GM12878 (cell line): ENCODE results near the gene STK40. TPM values are rescaled to one million over a fixed set of nuclear protein-coding genes. Genes with fewer than 3 reads are reported as not detected.

ENCODE experiments used
- ATAC-seq: fragments of 200-7000 bp; cut with Tn5 transposase; 3 replicates; pipeline ENCODE4 v1.9.1; 2020; ENCODE audit warnings: mild to moderate bottlenecking, moderate library complexity
- BruUV-seq: library from RNA; stranded (reverse); fragments of 400-500 nt; replicated peaks from 2 replicates; lab custom pipeline; 2021; lab: Mats Ljungman, UMichigan
- CTCF ChIA-PET: fragments of 300-600 bp; sonication (Branson Sonifier 250); formaldehyde crosslinking; extraction: SDS; loops from one replicate; lab custom pipeline; 2021; ENCODE audit warnings: inconsistent platforms; lab: Yijun Ruan, JAX
- POLR2A ChIA-PET: fragments of 350-600 bp; formaldehyde crosslinking; extraction: SDS; loops from one replicate; lab custom pipeline; 2021; ENCODE audit warnings: inconsistent platforms; lab: Charles Lee
- RAD21 ChIA-PET: fragments of 300-600 bp; sonication (Branson Sonifier 250); formaldehyde crosslinking; loops from one replicate; lab custom pipeline; 2023; ENCODE audit warnings: antibody characterized with exemption; ENCODE audit not compliant: unreplicated experiment; lab: Charles Lee
- SMC1A ChIA-PET: fragments of 300-600 bp; sonication (Branson Sonifier 250); formaldehyde crosslinking; loops from one replicate; lab custom pipeline; 2023; ENCODE audit not compliant: unreplicated experiment, uncharacterized antibody; lab: Charles Lee
- DNase-seq: peaks from one replicate; pipeline ENCODE4 v3.0.0-alpha.2; 2011; ENCODE audit warnings: low read depth, low spot score
- FAIRE-seq: peaks from 3 replicates; lab custom pipeline; 2011; peaks lifted over from hg19 to GRCh38; lab: Jason Lieb, UNC
- H2AFZ ChIP-seq: 2 replicates; pipeline ENCODE4 v1.6.0; 2011; ENCODE audit warnings: low read depth, low read length, control low read depth; ENCODE audit not compliant: control insufficient read depth
- H3K27ac ChIP-seq: 2 replicates; pipeline ENCODE4 v1.5.1; 2011; ENCODE audit warnings: control low read depth; ENCODE audit not compliant: control insufficient read depth, insufficient read depth
- H3K27me3 ChIP-seq, 2 experiments: replicated peaks in 1 of 2; 2 replicates each; pipeline versions ENCODE4 v1.6.0 to v1.6.1; 2011; ENCODE audit warnings: low read length in 1 of 2; ENCODE audit not compliant: control insufficient read depth in 2 of 2, insufficient read depth in 2 of 2
- H3K36me3 ChIP-seq, 2 experiments: 2 replicates each; pipeline ENCODE4 v1.5.1; 2011; ENCODE audit warnings: low read length in 1 of 2; ENCODE audit not compliant: control insufficient read depth in 2 of 2, insufficient read depth in 2 of 2
- H3K4me1 ChIP-seq: 2 replicates; pipeline ENCODE4 v1.6.1; 2011; ENCODE audit warnings: mild to moderate bottlenecking, low read length, moderate library complexity, mixed read lengths; ENCODE audit not compliant: control insufficient read depth, insufficient read depth
- H3K4me2 ChIP-seq: 2 replicates; pipeline ENCODE4 v1.6.0; 2011; ENCODE audit warnings: control low read depth; ENCODE audit not compliant: control insufficient read depth, insufficient read depth
- H3K4me3 ChIP-seq: fragments of 200-600 bp; sonication (generic); 2 replicates; pipeline ENCODE4 v1.5.1; 2016
- H3K79me2 ChIP-seq: 2 replicates; pipeline ENCODE4 v1.6.0; 2011; ENCODE audit warnings: low read length; ENCODE audit not compliant: control insufficient read depth, insufficient read depth
- H3K9ac ChIP-seq: 2 replicates; pipeline ENCODE4 v1.8.0; 2011; ENCODE audit warnings: low read length, control low read depth, mixed read lengths; ENCODE audit not compliant: control insufficient read depth, insufficient read depth
- H3K9me3 ChIP-seq: replicated peaks from 3 replicates; pipeline ENCODE4 v1.5.1; 2011; ENCODE audit warnings: mild to moderate bottlenecking, low read length; ENCODE audit not compliant: control insufficient read depth, insufficient read depth
- H4K20me1 ChIP-seq: 2 replicates; pipeline ENCODE4 v1.6.0; 2011; ENCODE audit not compliant: control insufficient read depth, insufficient read depth
- ASH2L ChIP-seq: fragments of 300-600, 200-600 bp; sonication (generic); IDR thresholded peaks from 2 replicates; pipeline ENCODE4 v1.6.1; 2017; ENCODE audit warnings: low read depth, mild to moderate bottlenecking, borderline replicate concordance
- BACH1 ChIP-seq: fragments of 450-650 bp; IDR thresholded peaks from 2 replicates; pipeline ENCODE4 v1.6.1; 2017; ENCODE audit warnings: mild to moderate bottlenecking, borderline replicate concordance
- CREM ChIP-seq: IDR thresholded peaks from 2 replicates; pipeline ENCODE4 v1.6.1; 2014; ENCODE audit warnings: antibody characterized with exemption, low read depth
- ETV6 ChIP-seq, 2 experiments: fragments of 450-650 bp in 1 of 2; IDR thresholded peaks in 1 of 2; conservative IDR thresholded peaks in 1 of 2; 2 replicates each; pipeline ENCODE4 v1.6.1; 2014; ENCODE audit warnings: antibody characterized with exemption in 1 of 2, borderline replicate concordance in 1 of 2, low read depth in 1 of 2, mild to moderate bottlenecking in 1 of 2, moderate library complexity in 1 of 2
- HDGF ChIP-seq: fragments of 450-650 bp; IDR thresholded peaks from 2 replicates; pipeline ENCODE4 v1.6.1; 2016; ENCODE audit warnings: antibody characterized with exemption
- RFX5 ChIP-seq: IDR thresholded peaks from 2 replicates; pipeline ENCODE4 v1.6.1; 2011; ENCODE audit warnings: low read depth, low read length, improper control_type of control experiment
- RUNX3 ChIP-seq: IDR thresholded peaks from 2 replicates; pipeline ENCODE4 v1.6.1; 2012; ENCODE audit warnings: low read length, inconsistent platforms
- SRF ChIP-seq, 2 experiments: IDR thresholded peaks; 2 replicates each; pipeline ENCODE4 v1.6.1; 2011; ENCODE audit warnings: low read depth in 2 of 2, low read length in 2 of 2, mild to moderate bottlenecking in 1 of 2, moderate library complexity in 1 of 2
- STAT1 ChIP-seq: fragments of 450-650 bp; conservative IDR thresholded peaks from 2 replicates; pipeline ENCODE4 v1.6.1; 2014; ENCODE audit warnings: antibody characterized with exemption, mild to moderate bottlenecking
- TCF7 ChIP-seq: IDR thresholded peaks from 2 replicates; pipeline ENCODE4 v1.6.1; 2014; ENCODE audit warnings: antibody characterized with exemption, borderline replicate concordance
- ZNF217 ChIP-seq: fragments of 450-650 bp; IDR thresholded peaks from 2 replicates; pipeline ENCODE4 v1.6.1; 2017; ENCODE audit warnings: antibody characterized with exemption, mild to moderate bottlenecking
- WGBS: methylation state at CpG from one replicate; pipeline ENCODE4 v1.1.6; 2016; ENCODE audit warnings: low lambda C conversion rate; ENCODE audit not compliant: insufficient replicate concordance, insufficient coverage; ENCODE audit errors: missing lambda C conversion rate; 5-methylcytosine and 5-hydroxymethylcytosine counted together
- in situ Hi-C: fragments of 300-500 bp; cut with MboI; formaldehyde crosslinking; loops from 9 replicates; pipeline ENCODE4 v1.14.3; 2018; ENCODE audit warnings: mixed read lengths
- intact Hi-C: fragments of 100-400 bp; cut with micrococcal nuclease; formaldehyde crosslinking; loops from one replicate; pipeline ENCODE4 v1.14.2; 2022; ENCODE audit not compliant: unreplicated experiment
- polyA plus RNA-seq, 11 experiments: library from polyadenylated mRNA; depleted of rRNA in 4 of 11; unstranded in 6 of 11; stranded (reverse) in 5 of 11; fragments of >200 nt; fragmentation: Nextera tagmentation in 4 of 11; fragmentation: Illumina TruSeq in 1 of 11; extraction: Ambion mirVana in 4 of 11; extraction: Trizol in 1 of 11; gene quantifications; 1 replicate in 1 of 11; 2 replicates in 10 of 11; pipeline versions ENCODE4 v1.2.1 to v1.2.3, GENCODE V29; 2011 to 2016; ENCODE audit warnings: inconsistent platforms in 2 of 11, missing spikeins in 2 of 11, low read depth in 1 of 11
- total RNA-seq, 4 experiments: library from RNA; depleted of rRNA in 3 of 4; stranded (reverse); fragments of >200 nt in 3 of 4; fragmentation: Illumina TruSeq in 1 of 4; extraction: Trizol in 1 of 4; gene quantifications; 2 replicates each; pipeline versions ENCODE4 v1.2.1 to v1.2.3, GENCODE V29; 2013 to 2021
- TF ChIP-seq, protein P1 (sequence below): IDR thresholded peaks from 2 replicates; pipeline ENCODE4 v1.6.1; 2011; ENCODE audit warnings: low read depth, low read length, improper control_type of control experiment, borderline replicate concordance

The STK40 gene
- total and polyA plus RNA-seq, 10 of the 15 experiments (the other 5 are each of a cell fraction or from before 2014, with no cell fraction given): 0.27 to 51.0 (median 29.5) TPM

DNA sequence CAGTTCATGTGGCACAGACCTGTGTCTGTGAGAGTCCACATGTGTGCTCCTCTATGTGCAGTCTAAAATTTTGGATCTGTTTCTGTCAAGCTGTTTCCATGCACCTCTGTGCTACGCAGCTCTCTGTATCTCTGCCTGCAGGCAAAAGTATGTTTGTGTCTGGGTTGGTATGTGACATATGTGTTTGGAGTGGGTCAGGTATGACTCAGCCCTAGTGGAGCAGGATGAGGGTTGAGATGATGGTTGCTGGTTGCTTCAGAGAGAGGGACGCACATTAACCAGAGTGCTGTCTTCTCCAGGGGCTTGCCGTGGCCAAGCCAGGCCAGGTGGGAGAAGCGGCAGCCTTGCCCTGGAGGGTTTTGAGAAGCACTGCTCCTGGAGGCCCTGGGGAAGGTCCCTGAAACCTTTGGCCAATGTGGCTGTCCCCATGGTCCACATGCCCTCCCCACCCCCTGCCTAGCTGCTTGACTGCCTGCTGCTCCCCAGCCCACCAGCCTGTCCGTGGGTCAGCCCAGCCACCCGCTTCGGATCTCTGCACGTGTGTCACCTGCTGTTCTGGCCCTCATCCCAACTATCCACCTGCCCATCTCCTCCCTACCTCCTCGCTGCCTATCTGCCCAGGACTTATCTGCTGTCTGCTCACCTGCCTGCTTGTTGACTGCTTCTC is 58.2 kb downstream of the STK40 start:
- ChIA-PET RAD21 (no interaction called here), CTCF (no interaction called here), SMC1A (no interaction called here), POLR2A (no interaction called here)
- no peaks in the 10 kb centered on the region for H3K79me2 ChIP-seq
- in situ Hi-C loops (no loop called here), intact Hi-C loops (no loop called here)
- no peak overlapping the region for H3K9ac ChIP-seq
- no peak overlapping the region for H2AFZ ChIP-seq
- DNase-seq: no peak
- no peaks in the 10 kb centered on the region for H3K27me3 ChIP-seq
- no peaks in the 10 kb centered on the region for H3K9me3 ChIP-seq
- no TSS peak for BruUV-seq
- peaks cover 9% of the 10 kb centered on the region for H3K4me1 ChIP-seq
- ATAC-seq: no peak
- no peak overlapping the region for H3K4me3 ChIP-seq
- no peaks in the 10 kb centered on the region for H4K20me1 ChIP-seq
- no peak for TF ChIP-seq BACH1
- TF ChIP-seq ZNF217: no peak
- TF ChIP-seq RFX5: no peak
- no peak for TF ChIP-seq SRF (IDR thresholded peaks at IDR 0.05; ENCODE audit: low read depth in 2 of 2, low read length in 2 of 2)
- no peak for TF ChIP-seq RUNX3
- TF ChIP-seq TCF7: no peak
- TF ChIP-seq, protein P1, sequence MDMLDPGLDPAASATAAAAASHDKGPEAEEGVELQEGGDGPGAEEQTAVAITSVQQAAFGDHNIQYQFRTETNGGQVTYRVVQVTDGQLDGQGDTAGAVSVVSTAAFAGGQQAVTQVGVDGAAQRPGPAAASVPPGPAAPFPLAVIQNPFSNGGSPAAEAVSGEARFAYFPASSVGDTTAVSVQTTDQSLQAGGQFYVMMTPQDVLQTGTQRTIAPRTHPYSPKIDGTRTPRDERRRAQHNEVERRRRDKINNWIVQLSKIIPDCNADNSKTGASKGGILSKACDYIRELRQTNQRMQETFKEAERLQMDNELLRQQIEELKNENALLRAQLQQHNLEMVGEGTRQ: no peak
- no peak for TF ChIP-seq CREM
- no peak for TF ChIP-seq ASH2L
- TF ChIP-seq ETV6 (conservative IDR thresholded peaks at IDR 0.05 in 1 of 2, IDR thresholded peaks at IDR 0.05 in 1 of 2; ENCODE audit: borderline replicate concordance in 1 of 2, low read depth in 1 of 2): no peak
- no peak for TF ChIP-seq HDGF
- TF ChIP-seq STAT1: no peak
- H3K36me3 ChIP-seq: no peaks in the 10 kb centered on the region
- no peak overlapping the region for H3K4me2 ChIP-seq
- no peak for FAIRE-seq
- 62% methylated on average over 9 of the region's 9 CpGs for WGBS
- no peak overlapping the region for H3K27ac ChIP-seq
